ENCODE data around the gene SEH1L. TPM values are rescaled to one million over a fixed set of nuclear protein-coding genes. Genes with fewer than 3 reads are reported as not detected.

SEH1L gene
- total RNA-seq, 4 donors from 2014 or later: 26.9 to 41.1 (median 34.4) TPM

DNA sequence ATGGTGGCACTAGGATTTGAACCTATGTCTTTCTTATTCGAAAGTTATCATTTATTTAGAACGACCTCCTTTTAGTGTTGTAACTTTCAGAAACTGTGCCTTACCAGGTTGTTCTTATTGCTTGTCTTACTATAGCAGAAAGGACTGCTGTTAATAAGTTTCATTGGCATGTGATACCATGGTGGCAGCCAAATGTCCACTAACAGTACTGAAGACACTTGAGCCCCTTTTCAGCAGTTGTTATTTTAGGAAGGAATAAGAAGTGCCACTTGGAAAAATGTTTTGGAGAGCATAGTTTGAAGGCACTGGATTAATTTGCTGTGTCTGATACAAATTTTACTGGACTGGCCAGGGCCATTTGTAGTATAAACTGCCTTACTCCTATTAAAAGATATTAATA lies 81.1 kb downstream of the SEH1L start:
- no peak overlapping the region for H3K27ac ChIP-seq
- H3K4me3 ChIP-seq: no peak overlapping the region
- no peaks in the 10 kb centered on the region for H3K4me1 ChIP-seq
- H3K9me3 ChIP-seq: no peaks in the 10 kb centered on the region
- TF ChIP-seq, protein P1, sequence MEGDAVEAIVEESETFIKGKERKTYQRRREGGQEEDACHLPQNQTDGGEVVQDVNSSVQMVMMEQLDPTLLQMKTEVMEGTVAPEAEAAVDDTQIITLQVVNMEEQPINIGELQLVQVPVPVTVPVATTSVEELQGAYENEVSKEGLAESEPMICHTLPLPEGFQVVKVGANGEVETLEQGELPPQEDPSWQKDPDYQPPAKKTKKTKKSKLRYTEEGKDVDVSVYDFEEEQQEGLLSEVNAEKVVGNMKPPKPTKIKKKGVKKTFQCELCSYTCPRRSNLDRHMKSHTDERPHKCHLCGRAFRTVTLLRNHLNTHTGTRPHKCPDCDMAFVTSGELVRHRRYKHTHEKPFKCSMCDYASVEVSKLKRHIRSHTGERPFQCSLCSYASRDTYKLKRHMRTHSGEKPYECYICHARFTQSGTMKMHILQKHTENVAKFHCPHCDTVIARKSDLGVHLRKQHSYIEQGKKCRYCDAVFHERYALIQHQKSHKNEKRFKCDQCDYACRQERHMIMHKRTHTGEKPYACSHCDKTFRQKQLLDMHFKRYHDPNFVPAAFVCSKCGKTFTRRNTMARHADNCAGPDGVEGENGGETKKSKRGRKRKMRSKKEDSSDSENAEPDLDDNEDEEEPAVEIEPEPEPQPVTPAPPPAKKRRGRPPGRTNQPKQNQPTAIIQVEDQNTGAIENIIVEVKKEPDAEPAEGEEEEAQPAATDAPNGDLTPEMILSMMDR (IDR thresholded peaks at IDR 0.05): no peak
- TF ChIP-seq EP300 (IDR thresholded peaks at IDR 0.05) (no peak), POLR2A (IDR thresholded peaks at IDR 0.05) (no peak)
- WGBS, 2 donors: 93 to 98% methylated on average over 2 of the region's 2 CpGs
- no peak for DNase-seq (ENCODE audit: low spot score in 2 of 2)
- no peaks in the 10 kb centered on the region for H3K27me3 ChIP-seq
- peaks cover 0 to 78% (median 0%) of the 10 kb centered on the region in 3 donors for H3K36me3 ChIP-seq

DNA sequence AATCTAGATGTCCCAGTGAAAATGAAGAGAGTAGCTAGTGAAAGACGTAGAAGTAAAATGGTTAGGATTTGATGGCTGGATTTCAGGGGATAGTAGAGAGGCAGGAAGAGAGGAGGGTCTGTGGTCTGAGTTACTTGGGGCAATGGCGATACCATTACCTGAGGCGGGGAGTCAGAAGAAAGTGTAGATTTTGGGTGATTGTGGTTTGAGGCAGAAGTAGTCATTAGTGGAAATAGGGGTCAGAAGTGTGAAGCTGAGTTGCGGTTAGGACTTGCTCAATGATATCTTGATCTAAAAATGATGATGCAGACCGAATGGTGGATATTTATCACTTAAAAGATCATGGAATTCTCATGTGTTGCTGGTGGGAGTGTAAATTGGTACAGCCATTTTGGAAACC lies 84.4 kb downstream of the SEH1L start:
- Histone ChIP-seq H3K9me3 (no peaks in the 10 kb centered on the region), H3K4me1 (no peaks in the 10 kb centered on the region), H3K27me3 (no peaks in the 10 kb centered on the region), H3K36me3 (peaks cover 0 to 76% (median 0%) of the 10 kb centered on the region in 3 donors), H3K4me3 (no peak overlapping the region), H3K27ac (no peak overlapping the region)
- TF ChIP-seq, protein P1 (IDR thresholded peaks at IDR 0.05): no peak
- TF ChIP-seq POLR2A (IDR thresholded peaks at IDR 0.05) (no peak), EP300 (IDR thresholded peaks at IDR 0.05) (no peak)
- no peak for DNase-seq (ENCODE audit: low spot score in 2 of 2)
- 94 to 95% methylated on average over 5 of the region's 5 CpGs for WGBS, 2 donors

- no peak for DNase-seq (ENCODE audit: low spot score in 2 of 2)
- Histone ChIP-seq H3K27me3 (no peaks in the 10 kb centered on the region), H3K4me3 (no peak overlapping the region), H3K4me1 (no peaks in the 10 kb centered on the region), H3K9me3 (no peaks in the 10 kb centered on the region), H3K27ac (no peak overlapping the region), H3K36me3 (peaks cover 0 to 49% (median 0%) of the 10 kb centered on the region in 3 donors)
- 91 to 92% methylated on average over 7 of the region's 7 CpGs for whole genome bisulfite sequencing, 2 donors
- TF ChIP-seq POLR2A (IDR thresholded peaks at IDR 0.05) (no peak), EP300 (IDR thresholded peaks at IDR 0.05) (no peak)
- TF ChIP-seq, protein P1 (IDR thresholded peaks at IDR 0.05): no peak
Observed at GRCh38 chr18:13035249-13035914, 87.6 kb downstream of the SEH1L start.

DNA sequence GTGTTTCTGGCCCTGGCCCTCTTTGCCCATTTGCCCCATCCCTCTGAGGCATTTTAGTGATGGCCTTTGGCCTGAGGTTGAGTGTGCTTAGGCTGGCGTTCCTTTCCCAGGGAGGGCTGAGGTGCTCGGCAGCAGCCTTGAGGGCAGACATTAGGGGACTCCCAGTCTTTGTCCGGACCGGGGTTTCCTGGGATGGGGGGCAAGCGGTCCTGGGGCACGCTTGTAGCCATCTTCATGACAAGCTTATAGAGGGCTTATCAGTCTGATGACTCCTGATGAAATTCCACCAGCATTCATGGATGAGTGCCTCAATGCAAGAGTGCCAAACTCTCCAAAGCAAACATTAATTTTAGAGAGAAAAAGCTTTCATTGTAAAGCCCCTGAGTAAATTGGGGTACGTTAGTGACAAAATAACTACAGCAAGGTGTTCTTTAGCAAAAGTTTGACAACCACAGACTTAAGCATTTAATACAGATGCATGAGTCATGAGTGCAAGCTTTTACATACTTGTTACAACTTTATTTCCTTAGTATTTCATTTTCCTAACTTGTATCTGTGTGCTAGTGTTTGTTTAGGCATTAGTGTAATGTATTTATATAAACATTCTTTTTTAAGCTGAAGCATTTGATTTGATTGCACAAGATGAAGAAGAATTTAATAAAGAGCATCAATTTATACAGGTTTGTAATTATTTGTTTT lies 89.0 kb downstream of the SEH1L start:
- Histone ChIP-seq H3K4me1 (no peaks in the 10 kb centered on the region), H3K4me3 (no peak overlapping the region), H3K27ac (no peak overlapping the region), H3K36me3 (peaks cover 0 to 40% (median 0%) of the 10 kb centered on the region in 3 donors), H3K9me3 (no peaks in the 10 kb centered on the region), H3K27me3 (no peaks in the 10 kb centered on the region)
- no peak for DNase-seq (ENCODE audit: low spot score in 2 of 2)
- TF ChIP-seq POLR2A (IDR thresholded peaks at IDR 0.05) (no peak), EP300 (IDR thresholded peaks at IDR 0.05) (no peak)
- TF ChIP-seq, protein P1 (IDR thresholded peaks at IDR 0.05): no peak
- WGBS, 2 donors: 79 to 89% methylated on average over 6 to 7 of the region's 7 CpGs

Other genes with a start within 250 kb of the SEH1L start
- gene CEP76, start 245.3 kb upstream of the SEH1L start, total RNA-seq: 10 to 100 TPM in 2 of 4 donors, 1 to 10 TPM in 2; 3.1 to 13.6 (median 9.8) TPM
- gene PSMG2, start 245.0 kb upstream of the SEH1L start, total RNA-seq: 100 to 1,000 TPM in 1 of 4 donors, 10 to 100 TPM in 3; 52.6 to 102 (median 75.3) TPM
- gene PTPN2, start 63.8 kb upstream of the SEH1L start, total RNA-seq: 10 to 100 TPM; 12.9 to 50.5 (median 30.7) TPM
- 10 to 100 TPM; 16.5 to 41.2 (median 30.0) TPM for gene CEP192, start 43.4 kb downstream of the SEH1L start, total RNA-seq

Measured in tibial nerve (tissue), 4 donors.